Ovary (tissue), 3 donors: Measurements from ENCODE around the gene EPN3.

Experiments
- CTCF ChIP-seq, 3 donors: fragments of 450-650 bp in 2 of 3; fragments of 200-600 bp in 1 of 3; IDR thresholded peaks; one replicate each; pipeline versions ENCODE4 v1.5.1 to v1.8.0; 2016 to 2022; ENCODE audit warnings: antibody characterized with exemption in 3 of 3, mild to moderate bottlenecking in 1 of 3
- POLR2A ChIP-seq: fragments of 450-650 bp; IDR thresholded peaks from one replicate; pipeline ENCODE4 v1.6.1; 2017; ENCODE audit warnings: antibody characterized with exemption, mild to moderate bottlenecking, moderate library complexity
- donor health status: DM: no; HTN: no; CAD: no.

GRCh38 chr17:50514936-50515702, 17.4 kb upstream of the EPN3 start:
- TF ChIP-seq CTCF (IDR thresholded peaks at IDR 0.05) (no peak), POLR2A (no peak)
